Peyer's patch (tissue), 4 donors: Measurements from ENCODE around the gene TNFRSF14. TPM values are rescaled to one million over a fixed set of nuclear protein-coding genes. Genes with fewer than 3 reads are reported as not detected.

Source experiments
- DNase-seq, 3 donors: peaks; one replicate each; pipeline ENCODE4 v3.0.0-alpha.2; 2017 to 2019
- H3K27ac ChIP-seq, 4 donors: fragments of 200-600 bp; sonication (generic); one replicate each; pipeline ENCODE4 v1.5.1; 2016 to 2019
- H3K27me3 ChIP-seq, 2 donors: fragments of 200-600 bp; sonication (generic); one replicate each; pipeline ENCODE4 v1.5.1; 2019
- H3K36me3 ChIP-seq, 3 donors: fragments of 200-600 bp; sonication (generic); one replicate each; pipeline ENCODE4 v1.5.1; 2016 to 2019
- H3K4me1 ChIP-seq, 4 donors: fragments of 200-600 bp; sonication (generic); one replicate each; pipeline ENCODE4 v1.5.1; 2016 to 2019
- H3K4me3 ChIP-seq, 4 donors: fragments of 200-600 bp; sonication (generic); 1 replicate in 3 of 4; 2 replicates in 1 of 4; pipeline ENCODE4 v1.5.1; 2016 to 2019; ENCODE audit warnings: mild to moderate bottlenecking in 1 of 4
- H3K9me3 ChIP-seq, 4 donors: fragments of 200-600 bp; sonication (generic); one replicate each; pipeline ENCODE4 v1.5.1; 2016 to 2019; ENCODE audit warnings: mild to moderate bottlenecking in 1 of 4
- POLR2A ChIP-seq, 2 donors: fragments of 450-650 bp; IDR thresholded peaks; one replicate each; pipeline ENCODE4 v1.5.1; 2017; ENCODE audit warnings: antibody characterized with exemption in 2 of 2, mild to moderate bottlenecking in 2 of 2, moderate library complexity in 2 of 2
- total RNA-seq, 4 donors: library from RNA; depleted of rRNA; stranded (reverse); fragments of >200 nt; gene quantifications; one replicate each; pipeline ENCODE4 v1.1.0, GENCODE V29; 2016
- TF ChIP-seq, protein P1 (sequence below), 6 experiments: fragments of 450-650 bp in 4 of 6; fragments of 200-600 bp in 2 of 6; sonication (generic) in 1 of 6; IDR thresholded peaks; one replicate each; pipeline ENCODE4 v1.5.1; 2017 to 2019; ENCODE audit warnings: antibody characterized with exemption in 6 of 6, mild to moderate bottlenecking in 3 of 6, moderate library complexity in 1 of 6

TNFRSF14 gene
- total RNA-seq, 4 donors from 2014 or later = 231 to 532 (median 316) TPM

- Histone ChIP-seq H3K36me3 (no peaks in the 10 kb centered on the region), H3K9me3 (no peaks in the 10 kb centered on the region), H3K27ac (no peak overlapping the region), H3K27me3 (no peaks in the 10 kb centered on the region), H3K4me3 (no peak overlapping the region), H3K4me1 (no peaks in the 10 kb centered on the region)
- TF ChIP-seq, protein P1, sequence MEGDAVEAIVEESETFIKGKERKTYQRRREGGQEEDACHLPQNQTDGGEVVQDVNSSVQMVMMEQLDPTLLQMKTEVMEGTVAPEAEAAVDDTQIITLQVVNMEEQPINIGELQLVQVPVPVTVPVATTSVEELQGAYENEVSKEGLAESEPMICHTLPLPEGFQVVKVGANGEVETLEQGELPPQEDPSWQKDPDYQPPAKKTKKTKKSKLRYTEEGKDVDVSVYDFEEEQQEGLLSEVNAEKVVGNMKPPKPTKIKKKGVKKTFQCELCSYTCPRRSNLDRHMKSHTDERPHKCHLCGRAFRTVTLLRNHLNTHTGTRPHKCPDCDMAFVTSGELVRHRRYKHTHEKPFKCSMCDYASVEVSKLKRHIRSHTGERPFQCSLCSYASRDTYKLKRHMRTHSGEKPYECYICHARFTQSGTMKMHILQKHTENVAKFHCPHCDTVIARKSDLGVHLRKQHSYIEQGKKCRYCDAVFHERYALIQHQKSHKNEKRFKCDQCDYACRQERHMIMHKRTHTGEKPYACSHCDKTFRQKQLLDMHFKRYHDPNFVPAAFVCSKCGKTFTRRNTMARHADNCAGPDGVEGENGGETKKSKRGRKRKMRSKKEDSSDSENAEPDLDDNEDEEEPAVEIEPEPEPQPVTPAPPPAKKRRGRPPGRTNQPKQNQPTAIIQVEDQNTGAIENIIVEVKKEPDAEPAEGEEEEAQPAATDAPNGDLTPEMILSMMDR (IDR thresholded peaks at IDR 0.05) = no peak
- no peak for TF ChIP-seq POLR2A (IDR thresholded peaks at IDR 0.05)
- DNase-seq = no peak
These were observed 48.1 kb downstream of the TNFRSF14 start for GRCh38 chr1:2604156-2604843.

DNA sequence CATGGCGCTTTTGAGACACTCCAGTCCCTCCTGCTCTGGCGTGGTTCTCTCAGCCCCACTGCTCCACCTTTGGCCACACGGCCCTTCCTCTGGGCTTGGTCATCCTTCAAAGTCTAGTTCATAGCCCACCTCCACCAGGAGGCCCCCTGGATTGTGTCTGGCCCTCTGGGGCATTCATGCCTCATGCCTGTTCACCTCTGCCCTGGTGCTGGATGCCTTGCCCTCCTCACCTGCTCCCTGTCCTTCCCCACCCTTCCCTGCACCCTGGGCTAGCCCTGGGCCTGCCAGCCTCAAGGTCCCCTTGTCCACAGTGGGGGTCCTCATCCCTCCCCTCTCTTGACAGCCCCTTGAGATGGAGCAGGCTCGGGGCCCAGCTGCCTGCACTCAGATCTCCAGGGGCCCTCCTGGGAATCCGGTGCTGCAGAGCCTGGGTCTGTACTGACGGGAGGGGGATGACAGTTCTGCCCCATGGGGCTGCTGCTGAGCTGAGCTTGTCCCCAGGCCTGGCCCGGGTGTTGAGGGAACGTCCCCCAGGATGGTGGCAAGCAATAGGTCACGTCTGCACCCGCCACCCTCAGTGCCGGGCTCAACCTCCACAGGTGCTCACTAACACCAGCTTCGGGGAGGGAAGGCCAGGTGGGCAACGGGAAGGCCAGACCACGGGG is 48.8 kb downstream of the TNFRSF14 start:
- no peak overlapping the region for H3K4me3 ChIP-seq
- H3K36me3 ChIP-seq = no peaks in the 10 kb centered on the region
- H3K9me3 ChIP-seq = no peaks in the 10 kb centered on the region
- H3K27ac ChIP-seq = no peak overlapping the region
- H3K27me3 ChIP-seq = no peaks in the 10 kb centered on the region
- DNase-seq = no peak
- H3K4me1 ChIP-seq = no peaks in the 10 kb centered on the region
- TF ChIP-seq, protein P1 (IDR thresholded peaks at IDR 0.05) = no peak
- TF ChIP-seq POLR2A (IDR thresholded peaks at IDR 0.05) = no peak

GRCh38 chr1:2605509-2606395 is 49.6 kb downstream of the TNFRSF14 start:
- Histone ChIP-seq H3K36me3 (no peaks in the 10 kb centered on the region), H3K27ac (no peak overlapping the region), H3K27me3 (no peaks in the 10 kb centered on the region), H3K9me3 (no peaks in the 10 kb centered on the region), H3K4me1 (peaks cover 0 to 4% (median 0%) of the 10 kb centered on the region in 4 donors), H3K4me3 (no peak overlapping the region)
- TF ChIP-seq, protein P1 (IDR thresholded peaks at IDR 0.05) = no peak
- no peak for TF ChIP-seq POLR2A (IDR thresholded peaks at IDR 0.05)
- no peak for DNase-seq

- no peak overlapping the region for H3K4me3 ChIP-seq
- no peaks in the 10 kb centered on the region for H3K9me3 ChIP-seq
- H3K27ac ChIP-seq = no peak overlapping the region
- H3K36me3 ChIP-seq = no peaks in the 10 kb centered on the region
- no peak for TF ChIP-seq POLR2A (IDR thresholded peaks at IDR 0.05)
- TF ChIP-seq, protein P1 (IDR thresholded peaks at IDR 0.05) = no peak
- H3K4me1 ChIP-seq = peaks cover 0 to 10% (median 0%) of the 10 kb centered on the region in 4 donors
- no peak for DNase-seq
- H3K27me3 ChIP-seq = no peaks in the 10 kb centered on the region
These were observed 50.3 kb downstream of the TNFRSF14 start for GRCh38 chr1:2606396-2606880.

DNA sequence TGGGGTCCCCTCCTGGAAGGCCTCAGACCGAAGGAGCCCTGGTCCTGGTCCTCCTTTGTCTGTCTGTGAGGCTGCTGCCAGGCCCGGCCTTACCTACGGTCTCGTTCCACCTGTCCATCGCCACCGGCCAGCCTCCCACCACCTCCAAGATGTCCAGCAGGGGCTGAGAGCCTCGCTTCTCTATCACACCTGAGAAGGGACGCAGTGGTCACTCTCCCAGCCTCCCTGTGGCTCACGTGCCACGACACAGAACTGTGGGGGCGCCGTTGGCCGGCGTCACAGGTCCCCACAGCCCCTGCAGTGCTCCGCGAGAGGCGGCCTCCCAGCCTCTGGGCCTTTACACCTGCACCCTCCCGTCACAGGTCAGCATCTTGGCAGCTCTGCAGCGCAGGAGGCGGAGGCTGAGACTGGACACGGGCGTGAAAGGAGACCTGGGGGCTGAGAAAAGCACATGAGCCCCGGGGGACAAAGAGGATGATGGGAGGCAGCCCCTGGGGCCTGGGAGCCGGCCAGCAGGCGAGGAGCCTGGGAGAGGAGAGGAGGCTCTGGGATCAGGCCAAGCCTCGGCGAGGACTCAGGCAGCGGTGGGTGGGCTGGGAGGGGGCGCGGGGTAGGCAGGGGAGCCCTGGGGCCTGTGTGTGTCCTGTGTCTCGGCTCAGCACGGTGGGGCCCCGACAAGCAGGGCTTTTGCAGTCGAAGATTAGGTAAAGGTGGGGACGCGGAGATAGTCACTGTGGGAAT is 50.9 kb downstream of the TNFRSF14 start:
- H3K9me3 ChIP-seq = no peaks in the 10 kb centered on the region
- no peaks in the 10 kb centered on the region for H3K36me3 ChIP-seq
- no peak overlapping the region for H3K4me3 ChIP-seq
- no peak overlapping the region for H3K27ac ChIP-seq
- peaks cover 0 to 11% (median 0%) of the 10 kb centered on the region in 4 donors for H3K4me1 ChIP-seq
- no peak for DNase-seq
- TF ChIP-seq POLR2A (IDR thresholded peaks at IDR 0.05) = no peak
- TF ChIP-seq, protein P1 (IDR thresholded peaks at IDR 0.05) = no peak
- H3K27me3 ChIP-seq = no peaks in the 10 kb centered on the region
